CD14-positive monocyte (primary cell): ENCODE measurements around the gene DDX6. TPM values are rescaled to one million over a fixed set of nuclear protein-coding genes. Genes with fewer than 3 reads are reported as not detected.
A peak's percentile ranks its signal among the peaks of the same experiment; 100 is the strongest.
"Not testable (repeated sequence)": the region's sequence is repeated elsewhere in the genome, so short reads cannot be mapped to it uniquely, and the experiment has no call there.

Experiments
- DNase-seq, 3 donors: peaks; one replicate each; pipeline ENCODE4 v3.0.0-alpha.2; 2011 to 2022
- H2AFZ ChIP-seq: 2 replicates; pipeline ENCODE4 v1.6.0; 2012; ENCODE audit warnings: mild to moderate bottlenecking, low read depth, low read length, inconsistent platforms; ENCODE audit not compliant: insufficient read depth, poor library complexity, severe bottlenecking
- H3K27ac ChIP-seq, 2 donors: 1 replicate in 1 of 2; 2 replicates in 1 of 2; pipeline ENCODE4 v1.5.1; 2012 to 2013; ENCODE audit warnings: low read length in 2 of 2, control low read depth in 1 of 2, inconsistent platforms in 1 of 2, low read depth in 1 of 2, mild to moderate bottlenecking in 1 of 2
- H3K27me3 ChIP-seq, 2 donors: one replicate each; pipeline versions ENCODE4 v1.6.0 to v1.6.1; 2011 to 2013; ENCODE audit warnings: low read length in 2 of 2; ENCODE audit not compliant: control insufficient read depth in 2 of 2, insufficient read depth in 2 of 2
- H3K36me3 ChIP-seq, 2 donors: replicated peaks in 1 of 2; 1 replicate in 1 of 2; 2 replicates in 1 of 2; pipeline versions ENCODE4 v1.5.1 to v1.6.1; 2012 to 2013; ENCODE audit warnings: low read length in 2 of 2, control low read depth in 1 of 2, inconsistent platforms in 1 of 2, mild to moderate bottlenecking in 1 of 2; ENCODE audit not compliant: insufficient read depth in 2 of 2, control insufficient read depth in 1 of 2
- H3K4me1 ChIP-seq, 2 donors: 1 replicate in 1 of 2; 2 replicates in 1 of 2; pipeline versions ENCODE4 v1.5.1 to v1.6.1; 2012 to 2013; ENCODE audit warnings: low read length in 2 of 2, control low read depth in 1 of 2, inconsistent platforms in 1 of 2, mild to moderate bottlenecking in 1 of 2, moderate library complexity in 1 of 2; ENCODE audit not compliant: insufficient read depth in 2 of 2, control insufficient read depth in 1 of 2
- H3K4me2 ChIP-seq: replicated peaks from 2 replicates; pipeline ENCODE3; 2012; ENCODE audit warnings: low read length, moderate library complexity, mild to moderate bottlenecking; ENCODE audit not compliant: poor library complexity, severe bottlenecking; ENCODE audit errors: extremely low read depth
- H3K4me3 ChIP-seq, 3 experiments: fragments of 200-600 bp in 1 of 3; sonication (generic) in 1 of 3; replicated peaks in 1 of 3; 1 replicate in 2 of 3; 2 replicates in 1 of 3; pipeline ENCODE4 v1.5.1; 2011 to 2013; ENCODE audit warnings: low read length in 3 of 3, mild to moderate bottlenecking in 3 of 3, control low read depth in 2 of 3, low read depth in 2 of 3, inconsistent platforms in 1 of 3, moderate library complexity in 1 of 3
- H3K79me2 ChIP-seq: 2 replicates; pipeline ENCODE4 v1.6.0; 2012; ENCODE audit warnings: mild to moderate bottlenecking, control low read depth, inconsistent platforms, low read length, moderate library complexity; ENCODE audit not compliant: insufficient read depth
- H3K9ac ChIP-seq: 2 replicates; pipeline ENCODE4 v1.6.0; 2017; ENCODE audit warnings: low read length, mild to moderate bottlenecking; ENCODE audit not compliant: insufficient read depth, poor library complexity, severe bottlenecking
- H3K9me3 ChIP-seq, 2 donors: replicated peaks in 1 of 2; 1 replicate in 1 of 2; 2 replicates in 1 of 2; pipeline versions ENCODE4 v1.5.1 to v1.6.1; 2012 to 2013; ENCODE audit warnings: low read length in 2 of 2, control low read depth in 1 of 2; ENCODE audit not compliant: control insufficient read depth in 1 of 2, insufficient read depth in 1 of 2
- H4K20me1 ChIP-seq: 2 replicates; pipeline ENCODE4 v1.6.0; 2012; ENCODE audit warnings: mild to moderate bottlenecking, low read length, control low read depth, moderate library complexity; ENCODE audit not compliant: insufficient read depth
- H3K27ac Mint-ChIP-seq, 7 donors: one replicate each; pipeline ENCODE4 v1.8.0; 2020; ENCODE audit warnings: mild to moderate bottlenecking in 7 of 7, mixed read lengths in 7 of 7, moderate library complexity in 6 of 7, inconsistent platforms in 2 of 7
- H3K27me3 Mint-ChIP-seq, 3 donors: one replicate each; pipeline ENCODE4 v1.8.0; 2021 to 2022; ENCODE audit warnings: low read depth in 3 of 3, mild to moderate bottlenecking in 3 of 3, mixed read lengths in 3 of 3, moderate library complexity in 3 of 3, inconsistent platforms in 1 of 3
- H3K36me3 Mint-ChIP-seq, 2 donors: one replicate each; pipeline ENCODE4 v1.8.0; 2020; ENCODE audit warnings: mixed read lengths in 2 of 2, inconsistent platforms in 1 of 2, mild to moderate bottlenecking in 1 of 2
- H3K4me1 Mint-ChIP-seq: one replicate; pipeline ENCODE4 v1.8.0; 2020; ENCODE audit warnings: mild to moderate bottlenecking, mixed read lengths
- H3K4me3 Mint-ChIP-seq, 2 donors: one replicate each; pipeline ENCODE4 v1.8.0; 2020; ENCODE audit warnings: mild to moderate bottlenecking in 2 of 2, mixed read lengths in 2 of 2, moderate library complexity in 1 of 2
- H3K9me3 Mint-ChIP-seq, 7 donors: one replicate each; pipeline ENCODE4 v1.8.0; 2020 to 2022; ENCODE audit warnings: mixed read lengths in 7 of 7, mild to moderate bottlenecking in 6 of 7, moderate library complexity in 6 of 7, inconsistent platforms in 2 of 7
- CTCF ChIP-seq: fragments of 200-600 bp; IDR thresholded peaks from one replicate; pipeline ENCODE4 v1.8.0; 2022; ENCODE audit warnings: antibody characterized with exemption, mild to moderate bottlenecking
- WGBS: methylation state at CpG from one replicate; pipeline ENCODE4 v1.1.5; 2013; ENCODE audit warnings: missing lambda C conversion rate; ENCODE audit not compliant: insufficient coverage; 5-methylcytosine and 5-hydroxymethylcytosine counted together
- intact Hi-C, 2 donors: fragments of 100-400 bp; cut with micrococcal nuclease; formaldehyde crosslinking; loops; one replicate each; pipeline versions ENCODE4 v1.15.0 to v1.15.1; 2023
- polyA plus RNA-seq, 3 donors: library from polyadenylated mRNA; depleted of rRNA in 1 of 3; unstranded in 2 of 3; stranded (reverse) in 1 of 3; fragments of 300-500 nt in 2 of 3; fragments of >200 nt in 1 of 3; fragmentation: Illumina TruSeq in 2 of 3; gene quantifications; 1 replicate in 2 of 3; 2 replicates in 1 of 3; pipeline ENCODE4 v1.2.3, GENCODE V29; 2012 to 2021

DDX6 gene
- polyA plus RNA-seq, 3 donors: 17.8 to 31.9 (median 28.0) TPM

GRCh38 chr11:118820412-118821357 is 29.7 kb upstream of the DDX6 start:
- H3K9me3 ChIP-seq: no peaks in the 10 kb centered on the region
- no peaks in the 10 kb centered on the region for H3K36me3 ChIP-seq
- TF ChIP-seq CTCF: no peak
- Mint-ChIP-seq H3K36me3 (no peaks in the 10 kb centered on the region), H3K4me1 (no peaks in the 10 kb centered on the region), H3K9me3 (peaks cover 0 to 1% (median 0%) of the 10 kb centered on the region in 7 donors), H3K27ac (peak overlapping the region in 1 of 7 donors; percentile 5), H3K27me3 (peaks cover 0 to 5% (median 3%) of the 10 kb centered on the region in 3 donors), H3K4me3 (no peak overlapping the region)
- no peaks in the 10 kb centered on the region for H3K4me1 ChIP-seq
- H2AFZ ChIP-seq: no peak overlapping the region
- no peak overlapping the region for H3K27ac ChIP-seq
- intact Hi-C loops: no loop called here
- peak in 1 of 3 donors; percentile 39 for DNase-seq
- no peak overlapping the region for H3K4me2 ChIP-seq
- H4K20me1 ChIP-seq: no peaks in the 10 kb centered on the region
- H3K27me3 ChIP-seq: no peaks in the 10 kb centered on the region
- WGBS: 94% methylated on average over 11 of the region's 14 CpGs
- H3K79me2 ChIP-seq: no peaks in the 10 kb centered on the region
- no peak overlapping the region for H3K9ac ChIP-seq
- no peak overlapping the region for H3K4me3 ChIP-seq

- H3K4me2 ChIP-seq, H3K27me3 ChIP-seq, H3K4me3 Mint-ChIP-seq, H3K4me1 ChIP-seq, H3K27me3 Mint-ChIP-seq, H2AFZ ChIP-seq, H3K27ac ChIP-seq, H3K4me1 Mint-ChIP-seq, H4K20me1 ChIP-seq, H3K9me3 ChIP-seq, H3K79me2 ChIP-seq, intact Hi-C loops, H3K36me3 Mint-ChIP-seq, H3K9me3 Mint-ChIP-seq, H3K4me3 ChIP-seq, H3K9ac ChIP-seq, DNase-seq, H3K36me3 ChIP-seq: not testable (repeated sequence)
- peak overlapping the region in 1 of 7 donors; percentile 5 for H3K27ac Mint-ChIP-seq
- 97% methylated on average over 4 of the region's 7 CpGs for WGBS
Measured at GRCh38 chr11:118820025-118820379, 29.0 kb upstream of the DDX6 start.
